Neural cell (in vitro differentiated cells): Measurements from ENCODE around the gene PLXNC1.

Experiments
- EZH2 ChIP-seq: fragments of 200-600, 300-800 bp; shearing (Covaris generic), sonication (generic); IDR thresholded peaks from 2 replicates; pipeline ENCODE4 v1.6.1; 2014; ENCODE audit warnings: antibody characterized with exemption, low read length, borderline replicate concordance, mild to moderate bottlenecking; ENCODE audit not compliant: insufficient read depth, poor library complexity, severe bottlenecking
- MXI1 ChIP-seq: fragments of 450-650 bp; conservative IDR thresholded peaks from 2 replicates; pipeline ENCODE4 v1.6.1; 2014; ENCODE audit warnings: antibody characterized with exemption, mild to moderate bottlenecking; ENCODE audit not compliant: poor library complexity, severe bottlenecking
- POLR2AphosphoS5 ChIP-seq: IDR thresholded peaks from 2 replicates; pipeline ENCODE4 v1.6.1; 2012
- RAD21 ChIP-seq: fragments of 450-650 bp; conservative IDR thresholded peaks from 2 replicates; pipeline ENCODE4 v1.6.1; 2014; ENCODE audit warnings: antibody characterized with exemption, mild to moderate bottlenecking, moderate library complexity
- TF ChIP-seq, protein P1 (sequence below): IDR thresholded peaks from 2 replicates; pipeline ENCODE4 v1.6.1; 2012; ENCODE audit warnings: borderline replicate concordance
- TF ChIP-seq, protein P2 (sequence below): fragments of 450-650 bp; IDR thresholded peaks from 2 replicates; pipeline ENCODE4 v1.5.1; 2014; ENCODE audit warnings: antibody characterized with exemption, mild to moderate bottlenecking, moderate library complexity; ENCODE audit not compliant: poor library complexity, severe bottlenecking

DNA sequence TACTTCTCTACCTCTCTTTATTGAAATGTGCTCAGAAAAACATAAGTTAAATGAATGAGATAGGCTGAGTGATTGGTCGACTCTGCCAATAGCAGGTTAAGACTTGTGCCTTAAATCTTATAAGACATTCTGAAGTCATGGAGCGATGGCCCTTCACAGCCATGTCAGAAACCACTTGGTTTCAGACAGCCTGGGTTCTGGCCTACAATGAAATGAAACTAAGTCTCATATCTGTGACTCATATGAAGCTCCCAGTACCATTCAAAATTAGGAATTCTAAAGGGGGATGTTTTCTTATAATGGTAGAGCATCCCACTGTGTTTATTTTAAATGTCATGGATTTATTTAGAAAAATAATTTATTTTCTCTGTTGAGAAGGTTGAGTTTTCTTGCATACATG is 42.6 kb downstream of the PLXNC1 start:
- TF ChIP-seq MXI1, result no peak
- TF ChIP-seq, protein P1, sequence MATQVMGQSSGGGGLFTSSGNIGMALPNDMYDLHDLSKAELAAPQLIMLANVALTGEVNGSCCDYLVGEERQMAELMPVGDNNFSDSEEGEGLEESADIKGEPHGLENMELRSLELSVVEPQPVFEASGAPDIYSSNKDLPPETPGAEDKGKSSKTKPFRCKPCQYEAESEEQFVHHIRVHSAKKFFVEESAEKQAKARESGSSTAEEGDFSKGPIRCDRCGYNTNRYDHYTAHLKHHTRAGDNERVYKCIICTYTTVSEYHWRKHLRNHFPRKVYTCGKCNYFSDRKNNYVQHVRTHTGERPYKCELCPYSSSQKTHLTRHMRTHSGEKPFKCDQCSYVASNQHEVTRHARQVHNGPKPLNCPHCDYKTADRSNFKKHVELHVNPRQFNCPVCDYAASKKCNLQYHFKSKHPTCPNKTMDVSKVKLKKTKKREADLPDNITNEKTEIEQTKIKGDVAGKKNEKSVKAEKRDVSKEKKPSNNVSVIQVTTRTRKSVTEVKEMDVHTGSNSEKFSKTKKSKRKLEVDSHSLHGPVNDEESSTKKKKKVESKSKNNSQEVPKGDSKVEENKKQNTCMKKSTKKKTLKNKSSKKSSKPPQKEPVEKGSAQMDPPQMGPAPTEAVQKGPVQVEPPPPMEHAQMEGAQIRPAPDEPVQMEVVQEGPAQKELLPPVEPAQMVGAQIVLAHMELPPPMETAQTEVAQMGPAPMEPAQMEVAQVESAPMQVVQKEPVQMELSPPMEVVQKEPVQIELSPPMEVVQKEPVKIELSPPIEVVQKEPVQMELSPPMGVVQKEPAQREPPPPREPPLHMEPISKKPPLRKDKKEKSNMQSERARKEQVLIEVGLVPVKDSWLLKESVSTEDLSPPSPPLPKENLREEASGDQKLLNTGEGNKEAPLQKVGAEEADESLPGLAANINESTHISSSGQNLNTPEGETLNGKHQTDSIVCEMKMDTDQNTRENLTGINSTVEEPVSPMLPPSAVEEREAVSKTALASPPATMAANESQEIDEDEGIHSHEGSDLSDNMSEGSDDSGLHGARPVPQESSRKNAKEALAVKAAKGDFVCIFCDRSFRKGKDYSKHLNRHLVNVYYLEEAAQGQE, result no peak
- TF ChIP-seq, protein P2, sequence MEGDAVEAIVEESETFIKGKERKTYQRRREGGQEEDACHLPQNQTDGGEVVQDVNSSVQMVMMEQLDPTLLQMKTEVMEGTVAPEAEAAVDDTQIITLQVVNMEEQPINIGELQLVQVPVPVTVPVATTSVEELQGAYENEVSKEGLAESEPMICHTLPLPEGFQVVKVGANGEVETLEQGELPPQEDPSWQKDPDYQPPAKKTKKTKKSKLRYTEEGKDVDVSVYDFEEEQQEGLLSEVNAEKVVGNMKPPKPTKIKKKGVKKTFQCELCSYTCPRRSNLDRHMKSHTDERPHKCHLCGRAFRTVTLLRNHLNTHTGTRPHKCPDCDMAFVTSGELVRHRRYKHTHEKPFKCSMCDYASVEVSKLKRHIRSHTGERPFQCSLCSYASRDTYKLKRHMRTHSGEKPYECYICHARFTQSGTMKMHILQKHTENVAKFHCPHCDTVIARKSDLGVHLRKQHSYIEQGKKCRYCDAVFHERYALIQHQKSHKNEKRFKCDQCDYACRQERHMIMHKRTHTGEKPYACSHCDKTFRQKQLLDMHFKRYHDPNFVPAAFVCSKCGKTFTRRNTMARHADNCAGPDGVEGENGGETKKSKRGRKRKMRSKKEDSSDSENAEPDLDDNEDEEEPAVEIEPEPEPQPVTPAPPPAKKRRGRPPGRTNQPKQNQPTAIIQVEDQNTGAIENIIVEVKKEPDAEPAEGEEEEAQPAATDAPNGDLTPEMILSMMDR, result no peak
- TF ChIP-seq RAD21, result no peak
- no peak for TF ChIP-seq EZH2
- no peak for TF ChIP-seq POLR2AphosphoS5
